Measurements from ENCODE around the gene ZBTB20.
"Not testable (repeated sequence)": the region's sequence is repeated elsewhere in the genome, so short reads cannot be mapped to it uniquely, and the experiment has no call there.

The ZBTB20 gene

GRCh38 chr3:114824014-114824413 is 323.1 kb downstream of the ZBTB20 start:
- no peak for DNase-seq

GRCh38 chr3:114823061-114823460 is 324.0 kb downstream of the ZBTB20 start:
- DNase-seq = no peak

- DNase-seq = no peak
Observed at GRCh38 chr3:114816052-114816451, 331.0 kb downstream of the ZBTB20 start.

GRCh38 chr3:114812541-114813238 is 334.4 kb downstream of the ZBTB20 start:
- DNase-seq = not testable (repeated sequence)

- no peak for DNase-seq
Observed at GRCh38 chr3:114809668-114810413, 337.2 kb downstream of the ZBTB20 start.

- DNase-seq = no peak
Observed at GRCh38 chr3:114804099-114804498, 343.0 kb downstream of the ZBTB20 start.

- no peak for DNase-seq
Observed at GRCh38 chr3:114803042-114803695, 343.9 kb downstream of the ZBTB20 start.

GRCh38 chr3:114800272-114801031 is 346.6 kb downstream of the ZBTB20 start:
- DNase-seq = no peak

GRCh38 chr3:114799816-114800215 is 347.3 kb downstream of the ZBTB20 start:
- no peak for DNase-seq

- DNase-seq = no peak
Observed at GRCh38 chr3:114796796-114797195, 350.3 kb downstream of the ZBTB20 start.

- DNase-seq = no peak
Observed at GRCh38 chr3:114794894-114795630, 352.0 kb downstream of the ZBTB20 start.

GRCh38 chr3:114792159-114792918 is 354.7 kb downstream of the ZBTB20 start:
- no peak for DNase-seq

GRCh38 chr3:114790752-114791151 is 356.3 kb downstream of the ZBTB20 start:
- DNase-seq = no peak

GRCh38 chr3:114789803-114790202 is 357.3 kb downstream of the ZBTB20 start:
- DNase-seq = no peak

GRCh38 chr3:114775395-114775794 is 371.7 kb downstream of the ZBTB20 start:
- no peak for DNase-seq

- no peak for DNase-seq
Observed at GRCh38 chr3:114770874-114771273, 376.2 kb downstream of the ZBTB20 start.

GRCh38 chr3:114764056-114764492 is 383.0 kb downstream of the ZBTB20 start:
- no peak for DNase-seq

GRCh38 chr3:114762144-114762543 is 384.9 kb downstream of the ZBTB20 start:
- no peak for DNase-seq

GRCh38 chr3:114760679-114761078 is 386.4 kb downstream of the ZBTB20 start:
- no peak for DNase-seq

- no peak for DNase-seq
Observed at GRCh38 chr3:114758831-114759699, 388.0 kb downstream of the ZBTB20 start.
